SU-DHL-6 (cell line): ENCODE results near the gene ATP13A1.
"Not testable (repeated sequence)": the region's sequence is repeated elsewhere in the genome, so short reads cannot be mapped to it uniquely, and the experiment has no call there.

Experiments
- H2AFZ ChIP-seq: fragments of 200-600 bp; sonication (generic); 2 replicates; pipeline ENCODE4 v1.6.1; 2014; ENCODE audit warnings: low read depth, mild to moderate bottlenecking, moderate library complexity, mixed read lengths, antibody characterized with exemption, low read length; ENCODE audit not compliant: severe bottlenecking
- H3F3A ChIP-seq: fragments of 200-600 bp; shearing (Covaris generic); 2 replicates; pipeline ENCODE4 v1.6.0; 2016; ENCODE audit warnings: antibody characterized with exemption, mild to moderate bottlenecking; ENCODE audit not compliant: insufficient read depth
- H3K27ac ChIP-seq: fragments of 200-600 bp; sonication (generic); 2 replicates; pipeline ENCODE4 v1.5.1; 2016; ENCODE audit warnings: low read depth, mild to moderate bottlenecking, low read length, moderate library complexity, mixed read lengths
- H3K27me3 ChIP-seq: fragments of 200-600 bp; sonication (generic), shearing (Covaris generic); 2 replicates; pipeline ENCODE4 v1.6.0; 2014; ENCODE audit warnings: mild to moderate bottlenecking, low read length
- H3K36me3 ChIP-seq: fragments of 200-600 bp; sonication (generic); 2 replicates; pipeline ENCODE4 v1.6.1; 2014; ENCODE audit warnings: mild to moderate bottlenecking, low read length, mixed read lengths
- H3K4me2 ChIP-seq: fragments of 300-600, 200-600 bp; shearing (Covaris generic), sonication (generic); 2 replicates; pipeline ENCODE4 v1.6.0; 2014; ENCODE audit warnings: low read length, low read depth, mild to moderate bottlenecking; ENCODE audit not compliant: poor library complexity, severe bottlenecking
- H3K4me3 ChIP-seq: fragments of 200-600 bp; sonication (generic); 2 replicates; pipeline ENCODE4 v1.5.1; 2014; ENCODE audit warnings: antibody characterized with exemption, low read length, mild to moderate bottlenecking, mixed read lengths; ENCODE audit not compliant: insufficient read depth, poor library complexity, severe bottlenecking
- H3K79me2 ChIP-seq: fragments of 200-600 bp; sonication (generic); 2 replicates; pipeline ENCODE4 v1.6.1; 2014; ENCODE audit warnings: mild to moderate bottlenecking, low read length, moderate library complexity; ENCODE audit not compliant: insufficient read depth
- H3K9ac ChIP-seq: fragments of 200-600 bp; sonication (generic); 2 replicates; pipeline ENCODE4 v1.7.0; 2014; ENCODE audit warnings: mild to moderate bottlenecking, low read length
- H3K9me2 ChIP-seq: fragments of 200-600 bp; sonication (generic); replicated peaks from 2 replicates; pipeline ENCODE4 v1.6.1; 2014; ENCODE audit warnings: low read length; ENCODE audit not compliant: insufficient read depth
- H3K9me3 ChIP-seq: fragments of 200-600 bp; sonication (generic); 2 replicates; pipeline ENCODE4 v1.6.1; 2014; ENCODE audit warnings: low read length, mixed read lengths; ENCODE audit not compliant: insufficient read depth
- H4K20me1 ChIP-seq: fragments of 200-600 bp; sonication (generic); 2 replicates; pipeline ENCODE4 v1.6.1; 2014; ENCODE audit warnings: low read depth, mild to moderate bottlenecking, antibody characterized with exemption, low read length, moderate library complexity, mixed read lengths
- CTCF ChIP-seq: fragments of 200-600 bp; sonication (generic); IDR thresholded peaks from one replicate; pipeline ENCODE4 v1.5.1; 2017; ENCODE audit warnings: antibody characterized with exemption, mild to moderate bottlenecking, low read length, moderate library complexity; ENCODE audit not compliant: insufficient read depth, poor library complexity, severe bottlenecking
- EZH2phosphoT487 ChIP-seq: fragments of 200-600 bp; sonication (generic), shearing (Covaris generic); conservative IDR thresholded peaks from 2 replicates; pipeline ENCODE4 v1.6.1; 2018; ENCODE audit warnings: mild to moderate bottlenecking, antibody characterized with exemption, low read length, moderate library complexity, mixed read lengths

The ATP13A1 gene

GRCh38 chr19:19686580-19686979 is 23.1 kb upstream of the ATP13A1 start:
- no peak overlapping the region for H3K9ac ChIP-seq
- no peaks in the 10 kb centered on the region for H3K9me3 ChIP-seq
- H3K27ac ChIP-seq: no peak overlapping the region
- H3K36me3 ChIP-seq: no peaks in the 10 kb centered on the region
- H3F3A ChIP-seq: peaks cover 11% of the 10 kb centered on the region; the same call in 1 of the 2 replicates
- TF ChIP-seq CTCF (no peak), EZH2phosphoT487 (no peak)
- H2AFZ ChIP-seq: no peak overlapping the region
- no peaks in the 10 kb centered on the region for H3K27me3 ChIP-seq
- H3K4me3 ChIP-seq: no peak overlapping the region
- H3K79me2 ChIP-seq: no peaks in the 10 kb centered on the region
- no peak overlapping the region for H3K4me2 ChIP-seq
- H3K9me2 ChIP-seq: no peaks in the 10 kb centered on the region
- H4K20me1 ChIP-seq: no peaks in the 10 kb centered on the region

- H3K36me3 ChIP-seq, H4K20me1 ChIP-seq, H3K9me2 ChIP-seq, H2AFZ ChIP-seq, H3K27me3 ChIP-seq, H3K9ac ChIP-seq, H3K4me3 ChIP-seq, H3K79me2 ChIP-seq, H3K9me3 ChIP-seq, H3K4me2 ChIP-seq, H3K27ac ChIP-seq: not testable (repeated sequence)
- peaks cover 11% of the 10 kb centered on the region; the same call in 1 of the 2 replicates for H3F3A ChIP-seq
Measured at GRCh38 chr19:19686119-19686518, 22.6 kb upstream of the ATP13A1 start.

- Histone ChIP-seq H3K9ac (no peak overlapping the region), H4K20me1 (no peaks in the 10 kb centered on the region; the same call in 1 of the 2 replicates)
- TF ChIP-seq EZH2phosphoT487 (no peak), CTCF (no peak)
Measured at GRCh38 chr19:19679176-19680073, 15.9 kb upstream of the ATP13A1 start.

GRCh38 chr19:19677579-19677978 is 14.1 kb upstream of the ATP13A1 start:
- Histone ChIP-seq H3K4me3 (no peak overlapping the region), H3F3A (peaks cover 3% of the 10 kb centered on the region; the same call in 1 of the 2 replicates), H3K27ac (no peak overlapping the region), H3K36me3 (peaks cover 53% of the 10 kb centered on the region), H3K9me3 (no peaks in the 10 kb centered on the region), H2AFZ (no peak overlapping the region), H3K9ac (no peak overlapping the region), H3K27me3 (no peaks in the 10 kb centered on the region), H3K79me2 (peaks cover 60% of the 10 kb centered on the region), H3K9me2 (no peaks in the 10 kb centered on the region), H4K20me1 (no peaks in the 10 kb centered on the region; the same call in 1 of the 2 replicates), H3K4me2 (no peak overlapping the region)
- TF ChIP-seq CTCF (no peak), EZH2phosphoT487 (no peak)

More at GRCh38 chr19:19679176-19680073, 15.9 kb upstream of the ATP13A1 start:
- Histone ChIP-seq H3F3A (peaks cover 3% of the 10 kb centered on the region; the same call in 1 of the 2 replicates), H3K79me2 (peaks cover 43% of the 10 kb centered on the region), H2AFZ (no peak overlapping the region), H3K4me3 (no peak overlapping the region), H3K36me3 (peaks cover 48% of the 10 kb centered on the region), H3K9me2 (no peaks in the 10 kb centered on the region), H3K9me3 (no peaks in the 10 kb centered on the region), H3K27me3 (no peaks in the 10 kb centered on the region), H3K4me2 (no peak overlapping the region), H3K27ac (no peak overlapping the region)
